AG10803 (cell line): Measurements from ENCODE around the gene TMEM198.

Experiments used
- DNase-seq: peaks from one replicate; pipeline ENCODE4 v3.0.0; 2010; ENCODE audit warnings: low read depth
- H3K4me3 ChIP-seq: 2 replicates; pipeline ENCODE4 v1.5.1; 2011; ENCODE audit warnings: mild to moderate bottlenecking, low read length, control low read depth
- TF ChIP-seq, protein P1 (sequence below): conservative IDR thresholded peaks from 2 replicates; pipeline ENCODE4 v1.5.1; 2011; ENCODE audit warnings: mild to moderate bottlenecking, low read length, control low read depth, inconsistent platforms

Gene TMEM198

DNA sequence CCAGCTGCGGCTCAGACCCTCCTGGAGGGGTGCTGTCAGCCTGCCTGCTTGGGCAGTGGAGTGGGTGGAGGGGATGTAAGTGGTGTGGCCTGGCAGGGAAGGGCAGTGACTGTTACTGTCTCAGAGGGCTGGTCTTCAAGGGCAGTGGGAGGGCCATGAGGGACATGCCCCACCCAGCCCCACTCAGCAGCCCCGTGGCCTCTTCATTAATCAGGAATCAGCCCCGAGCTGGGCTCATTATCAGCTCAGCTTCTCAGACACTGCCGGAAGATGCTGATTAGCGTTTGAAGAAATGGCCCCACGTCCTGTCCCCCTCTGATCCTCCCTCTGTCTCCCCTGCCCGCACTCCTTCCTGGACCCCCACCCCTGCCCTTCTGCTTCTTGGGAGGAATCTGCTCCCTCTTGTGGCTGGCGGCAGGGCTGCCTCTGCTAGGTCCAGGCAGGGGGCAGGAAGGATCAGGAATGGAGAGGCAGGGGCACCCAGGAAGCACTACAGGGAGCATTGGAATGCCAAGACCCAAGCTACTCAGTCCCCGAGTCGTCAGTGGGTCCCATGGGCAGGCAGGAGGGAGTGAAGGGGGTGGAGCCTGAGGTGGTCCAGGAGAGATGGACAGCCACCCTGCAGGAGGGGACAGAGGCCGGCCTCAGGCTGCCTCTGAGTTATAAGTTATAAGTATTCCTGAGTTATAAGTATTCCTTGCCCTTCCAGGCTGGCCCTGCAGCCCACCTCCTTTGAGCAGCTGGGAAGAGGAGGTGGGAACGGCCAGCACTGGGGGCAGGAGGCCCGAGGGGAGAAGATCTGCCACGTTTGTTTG lies 22.6 kb upstream of the TMEM198 start:
- TF ChIP-seq, protein P1, sequence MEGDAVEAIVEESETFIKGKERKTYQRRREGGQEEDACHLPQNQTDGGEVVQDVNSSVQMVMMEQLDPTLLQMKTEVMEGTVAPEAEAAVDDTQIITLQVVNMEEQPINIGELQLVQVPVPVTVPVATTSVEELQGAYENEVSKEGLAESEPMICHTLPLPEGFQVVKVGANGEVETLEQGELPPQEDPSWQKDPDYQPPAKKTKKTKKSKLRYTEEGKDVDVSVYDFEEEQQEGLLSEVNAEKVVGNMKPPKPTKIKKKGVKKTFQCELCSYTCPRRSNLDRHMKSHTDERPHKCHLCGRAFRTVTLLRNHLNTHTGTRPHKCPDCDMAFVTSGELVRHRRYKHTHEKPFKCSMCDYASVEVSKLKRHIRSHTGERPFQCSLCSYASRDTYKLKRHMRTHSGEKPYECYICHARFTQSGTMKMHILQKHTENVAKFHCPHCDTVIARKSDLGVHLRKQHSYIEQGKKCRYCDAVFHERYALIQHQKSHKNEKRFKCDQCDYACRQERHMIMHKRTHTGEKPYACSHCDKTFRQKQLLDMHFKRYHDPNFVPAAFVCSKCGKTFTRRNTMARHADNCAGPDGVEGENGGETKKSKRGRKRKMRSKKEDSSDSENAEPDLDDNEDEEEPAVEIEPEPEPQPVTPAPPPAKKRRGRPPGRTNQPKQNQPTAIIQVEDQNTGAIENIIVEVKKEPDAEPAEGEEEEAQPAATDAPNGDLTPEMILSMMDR = peak; percentile 76
- DNase-seq = peak; percentile 34
- H3K4me3 ChIP-seq = no peak overlapping the region

DNA sequence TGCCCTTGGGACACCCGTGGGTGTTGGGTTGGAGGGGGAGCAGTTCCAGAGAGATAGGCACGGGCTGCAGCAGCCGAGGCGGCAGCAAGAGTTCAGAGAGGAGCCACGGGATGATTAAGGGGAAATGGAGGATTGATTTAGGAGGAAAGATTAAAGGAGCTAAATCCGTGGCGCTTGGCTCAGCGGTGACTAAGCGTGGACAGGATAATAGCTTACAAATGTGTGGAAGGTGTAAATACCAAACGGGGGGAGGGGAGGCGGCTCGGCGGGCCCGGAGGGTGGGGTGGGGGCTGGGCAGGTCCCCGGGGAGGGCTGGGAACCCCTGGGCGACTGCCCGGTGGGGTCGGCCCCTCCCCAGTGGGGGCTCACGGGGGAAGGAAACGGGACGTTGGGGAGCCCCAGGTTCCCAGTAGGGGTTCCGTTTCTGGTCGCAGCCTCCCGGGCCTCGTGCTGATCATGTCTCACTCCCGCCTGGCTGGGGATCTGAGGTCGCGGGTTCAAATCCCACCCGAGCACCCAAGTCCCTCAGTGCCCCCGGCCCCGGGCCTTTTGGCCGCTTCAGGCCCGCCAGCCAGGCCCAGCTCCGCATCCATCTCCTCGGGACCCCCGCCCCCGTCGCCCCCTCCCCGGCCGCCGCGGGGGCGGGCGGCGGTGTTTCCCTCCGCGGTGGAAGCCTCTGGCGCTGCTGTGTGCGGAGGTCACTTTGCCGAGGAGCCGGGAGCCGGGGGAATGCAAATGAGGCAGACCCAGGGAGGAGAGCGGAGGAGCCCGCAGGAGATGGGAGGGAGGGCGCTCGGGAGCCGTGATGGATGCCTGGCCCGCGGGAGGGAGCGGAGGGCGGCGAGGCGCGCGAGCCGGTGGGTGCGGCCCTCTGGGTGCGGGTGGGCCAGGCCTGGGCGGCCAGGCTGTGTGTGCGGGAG lies 21.5 kb upstream of the TMEM198 start:
- TF ChIP-seq, protein P1 = no peak
- peak overlapping the region; percentile 15; the same call in 1 of the 2 replicates for H3K4me3 ChIP-seq
- DNase-seq = peak; percentile 84

DNA sequence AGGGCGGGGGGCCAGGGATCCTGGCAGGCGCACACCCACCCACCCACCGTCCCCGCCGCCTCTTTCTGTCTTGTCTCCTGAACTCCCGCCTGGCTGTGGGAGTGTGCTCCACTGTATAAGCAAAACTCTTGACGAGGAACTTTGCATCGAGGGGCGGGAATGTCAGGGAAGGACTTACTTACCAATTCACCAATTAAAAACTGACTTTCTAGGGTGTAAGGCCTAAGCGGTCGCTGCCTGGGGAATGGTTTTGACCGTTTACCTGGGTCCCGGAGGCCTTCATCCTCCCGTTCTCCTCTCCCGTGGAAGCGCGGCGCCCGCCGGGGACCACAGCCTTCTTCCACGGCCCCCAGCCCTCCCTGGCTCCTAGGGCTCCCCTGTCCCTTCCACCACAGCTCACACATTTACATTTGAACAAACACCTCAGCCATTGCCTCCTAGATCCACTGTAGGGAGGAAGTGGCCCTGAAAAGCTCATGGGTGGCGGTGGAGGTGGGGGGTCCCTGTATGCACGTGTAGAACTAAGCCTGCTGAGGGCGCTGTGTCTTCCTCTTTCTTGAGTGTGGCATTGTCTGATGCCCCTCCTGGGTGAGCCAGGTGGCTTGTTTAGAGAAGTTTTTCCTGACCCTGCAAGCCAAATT lies 20.7 kb upstream of the TMEM198 start:
- no peak overlapping the region for H3K4me3 ChIP-seq
- TF ChIP-seq, protein P1 = no peak

DNA sequence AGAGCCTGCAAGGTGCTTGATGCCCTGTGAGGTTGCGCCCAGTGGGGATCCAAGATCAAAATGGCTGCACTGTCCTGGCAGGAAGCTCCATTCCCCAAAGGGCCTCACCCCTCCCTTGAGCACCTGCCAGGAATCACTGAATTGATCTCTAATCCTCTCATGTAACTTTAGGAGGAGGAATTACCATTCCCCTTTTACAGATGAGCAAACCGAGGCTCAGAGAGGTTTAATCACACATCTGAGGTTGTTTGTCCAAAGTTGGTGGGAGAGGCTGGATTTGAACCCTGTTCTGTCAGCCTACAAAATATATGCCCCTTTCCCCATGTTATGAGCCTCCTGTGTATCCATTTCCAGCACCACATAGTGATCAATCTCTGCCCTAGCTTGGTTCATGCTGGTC lies 19.0 kb upstream of the TMEM198 start:
- TF ChIP-seq, protein P1 = no peak
- no peak for DNase-seq
- H3K4me3 ChIP-seq = no peak overlapping the region

More for the DNA sequence above, 20.7 kb upstream of the TMEM198 start:
- DNase-seq = no peak

DNA sequence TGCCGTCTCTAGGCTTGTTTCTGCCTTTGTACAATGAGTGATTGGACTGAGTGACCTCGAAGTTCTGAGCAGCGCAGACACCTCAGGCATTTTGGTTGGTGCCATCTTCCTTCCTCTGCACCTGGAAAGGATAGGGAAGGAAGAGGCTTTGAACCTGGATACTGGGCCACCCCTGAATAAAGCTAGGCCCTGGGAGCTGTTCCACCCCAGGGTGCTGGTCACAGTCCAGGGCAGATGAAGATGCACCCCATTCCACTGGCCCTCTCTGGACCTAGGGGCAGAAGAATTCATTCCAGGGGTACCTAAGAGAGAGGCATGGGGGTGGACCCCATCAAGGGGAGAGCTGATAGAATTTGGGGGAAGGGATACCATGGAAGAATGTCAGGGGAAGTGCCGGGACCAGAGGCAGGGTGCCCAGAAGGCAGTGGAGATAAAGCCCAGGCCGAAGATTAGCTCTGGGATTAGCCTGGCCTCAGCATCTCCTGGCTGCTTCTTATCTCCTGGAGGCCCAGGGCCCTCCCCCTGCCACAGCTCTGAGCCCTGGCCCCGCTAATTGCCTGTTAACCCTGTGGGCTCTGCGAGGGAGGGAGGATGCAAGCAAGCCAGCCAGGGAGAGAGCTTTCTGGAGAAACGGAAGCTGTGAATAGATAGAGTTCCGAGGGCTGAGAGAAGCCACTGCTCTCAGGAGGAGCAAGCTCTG lies 18.1 kb upstream of the TMEM198 start:
- H3K4me3 ChIP-seq = no peak overlapping the region
- DNase-seq = no peak
- TF ChIP-seq, protein P1 = no peak

DNA sequence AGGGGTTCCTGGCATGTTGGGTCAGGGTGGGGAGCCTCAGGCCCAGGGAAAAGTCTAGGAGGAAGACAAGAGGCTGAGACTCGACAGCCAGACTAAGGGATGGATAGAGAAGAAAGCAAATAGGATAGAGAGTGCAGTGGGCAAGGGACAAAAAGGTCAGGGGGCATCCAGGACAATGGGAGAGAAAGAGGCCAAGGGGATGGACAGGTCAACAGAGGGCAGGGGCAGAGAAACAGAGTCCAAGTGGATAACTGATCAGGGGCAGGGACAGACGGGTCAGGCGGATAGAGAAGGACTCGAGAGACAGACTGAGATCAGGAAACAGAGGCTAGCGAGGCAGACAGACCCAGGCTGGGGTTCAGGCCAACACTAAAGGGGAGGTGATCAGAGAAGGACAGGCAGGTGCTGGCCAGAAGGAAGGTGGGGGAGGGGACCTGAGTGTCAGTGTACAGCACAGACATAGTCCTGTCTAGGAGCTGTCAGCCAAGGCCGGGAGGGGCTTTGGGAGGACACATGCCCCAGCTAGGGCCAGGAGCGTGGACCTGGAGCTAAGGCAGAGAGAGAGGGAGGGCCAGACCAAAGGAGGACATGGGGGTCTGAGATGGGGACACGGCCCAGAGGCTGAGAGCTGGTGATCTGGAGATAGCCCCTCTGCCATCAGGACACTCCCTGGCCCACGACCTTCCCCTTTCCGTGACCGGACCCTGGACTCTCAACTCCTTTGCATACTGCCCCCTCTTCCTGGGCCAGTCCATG lies 17.3 kb upstream of the TMEM198 start:
- TF ChIP-seq, protein P1 = no peak
- H3K4me3 ChIP-seq = no peak overlapping the region
- no peak for DNase-seq
